ENCODE results near the gene TAF5L.
A peak's percentile ranks its signal among the peaks of the same experiment; 100 is the strongest.

The TAF5L gene

DNA sequence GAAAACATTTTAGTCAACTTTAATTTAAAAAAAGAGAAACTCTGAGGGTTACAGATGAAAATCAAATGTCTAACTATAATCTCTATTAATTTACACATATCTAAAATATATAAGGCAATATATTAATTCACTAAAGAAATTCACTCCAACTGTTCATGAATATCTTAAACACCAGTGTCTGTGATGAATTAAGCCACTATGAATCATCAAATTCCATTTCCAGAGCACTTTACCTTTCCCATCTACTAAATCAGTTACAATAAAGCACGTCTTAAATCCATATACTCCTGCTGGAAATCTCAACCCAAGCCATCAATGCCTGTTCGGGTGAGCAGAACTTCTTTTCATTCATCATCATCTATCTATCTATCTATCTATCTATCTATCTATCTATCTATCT lies 4.3 kb downstream of the TAF5L start:
- TF ChIP-seq POLR2A (IDR thresholded peaks at IDR 0.05; ENCODE audit: low read depth, low read length) (no peak), TAF1 (IDR thresholded peaks at IDR 0.05; ENCODE audit: borderline replicate concordance, low read depth, low read length) (no peak), POLR2AphosphoS5 (IDR thresholded peaks at IDR 0.05; ENCODE audit: low read depth, low read length) (no peak)
- DNase-seq (ENCODE audit: insufficient read length): no peak
- FAIRE-seq: no peak

DNA sequence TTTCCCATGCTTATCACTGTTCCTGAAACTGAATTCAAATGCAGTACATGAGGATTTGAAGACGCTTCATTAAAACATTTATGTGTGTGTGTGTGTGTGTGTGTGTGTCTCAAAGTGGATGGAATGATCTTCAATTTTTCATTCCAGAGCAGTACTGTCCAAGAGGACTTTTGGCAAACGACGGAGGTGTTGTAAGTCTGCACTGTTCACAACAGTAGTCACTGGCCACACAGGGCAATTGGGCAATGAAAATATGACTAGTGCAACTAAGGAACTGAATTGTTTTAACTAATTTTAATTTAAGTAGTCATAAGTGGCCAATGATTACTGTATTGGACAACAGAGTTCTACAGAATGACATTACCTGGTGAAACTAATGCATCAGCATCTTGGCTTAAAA lies 5.0 kb downstream of the TAF5L start:
- TF ChIP-seq POLR2A (IDR thresholded peaks at IDR 0.05; ENCODE audit: low read depth, low read length): no peak
- no peak for TF ChIP-seq POLR2AphosphoS5 (IDR thresholded peaks at IDR 0.05; ENCODE audit: low read depth, low read length)
- no peak for TF ChIP-seq TAF1 (IDR thresholded peaks at IDR 0.05; ENCODE audit: borderline replicate concordance, low read depth, low read length)
- FAIRE-seq: no peak
- DNase-seq (ENCODE audit: insufficient read length): no peak

- TF ChIP-seq POLR2AphosphoS5 (IDR thresholded peaks at IDR 0.05; ENCODE audit: low read depth, low read length) (no peak), TAF1 (IDR thresholded peaks at IDR 0.05; ENCODE audit: borderline replicate concordance, low read depth, low read length) (no peak), POLR2A (IDR thresholded peaks at IDR 0.05; ENCODE audit: low read depth, low read length) (no peak)
- FAIRE-seq: no peak
- no peak for DNase-seq (ENCODE audit: insufficient read length)
Observed at GRCh38 chr1:229619614-229620013, 6.3 kb downstream of the TAF5L start.

DNA sequence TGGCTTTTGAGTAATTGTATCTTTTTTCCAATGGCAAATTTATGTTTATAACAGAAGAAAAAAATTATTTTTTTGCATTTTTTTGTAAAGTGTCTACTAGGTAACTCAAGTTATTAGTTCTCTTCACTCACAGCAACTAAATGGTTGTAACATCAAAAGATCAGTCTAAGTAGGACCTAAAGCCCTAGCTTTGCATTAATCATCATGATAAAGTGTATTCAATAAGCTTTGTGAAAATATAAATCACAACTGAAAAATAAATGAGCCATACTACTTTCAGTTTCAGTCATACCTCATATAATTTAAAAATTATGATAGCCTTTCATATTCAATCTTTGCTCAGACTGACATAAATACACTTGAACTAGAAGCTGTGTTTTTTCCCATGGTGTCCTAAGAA lies 6.9 kb downstream of the TAF5L start:
- FAIRE-seq: no peak
- TF ChIP-seq POLR2A (IDR thresholded peaks at IDR 0.05; ENCODE audit: low read depth, low read length): no peak
- TF ChIP-seq POLR2AphosphoS5 (IDR thresholded peaks at IDR 0.05; ENCODE audit: low read depth, low read length): no peak
- TF ChIP-seq TAF1 (IDR thresholded peaks at IDR 0.05; ENCODE audit: borderline replicate concordance, low read depth, low read length): no peak
- no peak for DNase-seq (ENCODE audit: insufficient read length)

DNA sequence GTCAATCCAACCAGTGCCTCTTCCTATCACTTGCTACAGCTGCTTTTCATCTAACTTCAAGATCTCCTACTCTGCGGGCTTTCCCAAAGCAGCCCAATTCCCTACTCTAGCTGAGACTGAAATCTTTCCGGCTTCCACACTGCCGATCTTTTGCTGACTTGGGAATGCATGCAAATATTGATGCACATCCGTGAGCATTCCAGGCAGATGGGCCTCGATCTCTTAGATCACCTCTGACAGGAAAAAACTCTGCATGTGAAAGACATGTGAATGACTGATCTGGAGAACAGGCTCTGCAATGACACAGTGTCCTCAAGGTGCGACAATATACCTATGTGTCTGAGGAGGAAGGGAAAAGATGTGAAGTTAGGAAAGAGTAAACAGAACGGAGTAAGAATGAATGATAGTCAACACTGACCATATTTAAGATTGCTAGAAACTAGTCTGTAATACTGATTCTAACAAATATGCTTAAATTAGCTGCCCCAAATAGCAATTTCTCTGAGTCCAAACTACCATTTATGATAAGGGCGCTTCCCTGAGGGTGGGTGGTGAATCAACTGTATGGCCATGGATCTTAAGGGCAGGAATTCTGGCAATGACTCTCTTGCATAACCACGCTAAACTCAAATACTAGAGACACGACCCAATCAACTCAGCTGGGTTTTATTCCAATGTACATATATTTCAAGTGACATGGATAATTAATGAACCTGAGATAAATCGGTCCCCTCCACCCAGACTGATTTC lies 8.4 kb downstream of the TAF5L start:
- DNase-seq (ENCODE audit: insufficient read length) (no peak), FAIRE-seq (peak; percentile 50)
- TF ChIP-seq POLR2AphosphoS5 (IDR thresholded peaks at IDR 0.05; ENCODE audit: low read depth, low read length): no peak
- no peak for TF ChIP-seq TAF1 (IDR thresholded peaks at IDR 0.05; ENCODE audit: borderline replicate concordance, low read depth, low read length)
- no peak for TF ChIP-seq POLR2A (IDR thresholded peaks at IDR 0.05; ENCODE audit: low read depth, low read length)

DNA sequence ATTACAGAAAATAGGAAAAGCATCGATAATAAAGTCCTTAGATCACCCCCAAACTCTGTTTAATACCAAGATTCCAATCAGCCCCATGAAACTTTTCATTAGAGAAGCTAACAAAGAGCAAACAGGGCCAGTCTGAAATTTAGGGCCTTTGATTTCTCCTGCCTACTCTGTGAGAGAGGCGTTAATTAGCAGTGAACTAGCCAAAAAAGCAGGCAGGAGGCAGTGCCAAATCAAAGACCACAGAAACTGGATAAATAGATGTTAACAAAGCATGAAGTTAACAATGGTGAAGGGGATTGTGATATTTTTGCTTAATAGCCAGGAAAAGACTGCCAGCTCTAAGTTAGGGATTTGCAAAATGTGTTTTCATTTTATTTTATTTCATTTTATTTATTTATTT lies 11.2 kb downstream of the TAF5L start:
- TF ChIP-seq POLR2AphosphoS5 (IDR thresholded peaks at IDR 0.05; ENCODE audit: low read depth, low read length) (no peak), TAF1 (IDR thresholded peaks at IDR 0.05; ENCODE audit: borderline replicate concordance, low read depth, low read length) (no peak), POLR2A (IDR thresholded peaks at IDR 0.05; ENCODE audit: low read depth, low read length) (no peak)
- FAIRE-seq (no peak), DNase-seq (ENCODE audit: insufficient read length) (no peak)

DNA sequence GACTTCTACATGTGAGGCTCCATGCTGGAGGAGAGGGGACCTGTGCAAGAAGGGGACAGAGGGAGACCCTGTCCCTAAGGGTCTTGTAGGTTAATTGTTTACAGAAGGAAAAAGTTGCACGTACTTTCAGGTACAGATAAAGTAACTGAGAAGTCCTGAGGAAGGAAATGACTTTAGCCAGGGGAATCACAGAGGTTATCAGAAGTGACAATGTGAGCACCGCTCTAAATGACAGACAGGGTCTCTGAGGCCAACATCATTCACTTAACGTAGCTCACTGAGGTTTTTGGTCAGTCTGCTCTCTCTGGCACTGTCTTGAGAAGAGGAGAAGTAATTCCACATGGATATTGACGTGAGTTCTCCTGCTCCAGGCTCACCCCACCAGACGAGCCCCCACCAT lies 12.0 kb downstream of the TAF5L start:
- FAIRE-seq: no peak
- TF ChIP-seq POLR2A (IDR thresholded peaks at IDR 0.05; ENCODE audit: low read depth, low read length): no peak
- no peak for TF ChIP-seq POLR2AphosphoS5 (IDR thresholded peaks at IDR 0.05; ENCODE audit: low read depth, low read length)
- TF ChIP-seq TAF1 (IDR thresholded peaks at IDR 0.05; ENCODE audit: borderline replicate concordance, low read depth, low read length): no peak
- DNase-seq (ENCODE audit: insufficient read length): no peak

GRCh38 chr1:229608590-229608989 lies 17.3 kb downstream of the TAF5L start:
- DNase-seq (ENCODE audit: insufficient read length): no peak
- TF ChIP-seq POLR2A (IDR thresholded peaks at IDR 0.05; ENCODE audit: low read depth, low read length) (no peak), POLR2AphosphoS5 (IDR thresholded peaks at IDR 0.05; ENCODE audit: low read depth, low read length) (no peak), TAF1 (IDR thresholded peaks at IDR 0.05; ENCODE audit: borderline replicate concordance, low read depth, low read length) (no peak)
- FAIRE-seq: no peak

DNA sequence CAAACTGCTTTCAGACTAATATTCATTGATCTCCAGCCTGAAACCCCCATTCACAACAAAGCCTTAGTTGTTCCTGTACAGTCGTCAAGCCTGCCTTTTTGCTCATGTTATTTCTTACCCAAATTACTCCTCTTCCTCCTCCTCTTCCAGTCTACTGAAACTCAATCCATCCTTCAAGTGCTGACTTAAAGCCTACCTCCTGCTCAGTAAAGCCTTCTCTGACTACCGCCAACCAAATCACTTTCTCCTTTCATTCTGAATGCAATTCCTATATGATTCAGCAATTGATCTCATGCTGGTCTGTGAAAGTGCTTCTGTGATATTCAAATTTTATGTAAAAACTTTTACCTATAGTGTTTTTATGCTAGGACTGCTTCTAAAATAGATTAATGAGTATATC lies 18.6 kb downstream of the TAF5L start:
- no peak for FAIRE-seq
- DNase-seq (ENCODE audit: insufficient read length): no peak

GRCh38 chr1:229603371-229604005 lies 22.4 kb downstream of the TAF5L start:
- DNase-seq (ENCODE audit: insufficient read length): no peak
- no peak for TF ChIP-seq POLR2AphosphoS5 (IDR thresholded peaks at IDR 0.05; ENCODE audit: low read depth, low read length)
- TF ChIP-seq TAF1 (IDR thresholded peaks at IDR 0.05; ENCODE audit: borderline replicate concordance, low read depth, low read length): no peak
- no peak for TF ChIP-seq POLR2A (IDR thresholded peaks at IDR 0.05; ENCODE audit: low read depth, low read length)
- no peak for FAIRE-seq

More for the DNA sequence above, 18.6 kb downstream of the TAF5L start:
- TF ChIP-seq TAF1 (IDR thresholded peaks at IDR 0.05; ENCODE audit: borderline replicate concordance, low read depth, low read length) (no peak), POLR2AphosphoS5 (IDR thresholded peaks at IDR 0.05; ENCODE audit: low read depth, low read length) (no peak), POLR2A (IDR thresholded peaks at IDR 0.05; ENCODE audit: low read depth, low read length) (no peak)

GRCh38 chr1:229600229-229600628 lies 25.7 kb downstream of the TAF5L start:
- peak; percentile 24 for FAIRE-seq
- no peak for DNase-seq (ENCODE audit: insufficient read length)
- TF ChIP-seq TAF1 (IDR thresholded peaks at IDR 0.05; ENCODE audit: borderline replicate concordance, low read depth, low read length) (no peak), POLR2A (IDR thresholded peaks at IDR 0.05; ENCODE audit: low read depth, low read length) (no peak), POLR2AphosphoS5 (IDR thresholded peaks at IDR 0.05; ENCODE audit: low read depth, low read length) (no peak)
